HG03469 (cell line): Measurements from ENCODE around the gene SMAD7.

ENCODE experiments used
- ATAC-seq: cut with Tn5 transposase; IDR thresholded peaks from one replicate; pipeline ENCODE4 v1.9.1; 2021; ENCODE audit warnings: mild to moderate bottlenecking, moderate library complexity, moderate number of reproducible peaks; ENCODE audit not compliant: unreplicated experiment

The SMAD7 gene

DNA sequence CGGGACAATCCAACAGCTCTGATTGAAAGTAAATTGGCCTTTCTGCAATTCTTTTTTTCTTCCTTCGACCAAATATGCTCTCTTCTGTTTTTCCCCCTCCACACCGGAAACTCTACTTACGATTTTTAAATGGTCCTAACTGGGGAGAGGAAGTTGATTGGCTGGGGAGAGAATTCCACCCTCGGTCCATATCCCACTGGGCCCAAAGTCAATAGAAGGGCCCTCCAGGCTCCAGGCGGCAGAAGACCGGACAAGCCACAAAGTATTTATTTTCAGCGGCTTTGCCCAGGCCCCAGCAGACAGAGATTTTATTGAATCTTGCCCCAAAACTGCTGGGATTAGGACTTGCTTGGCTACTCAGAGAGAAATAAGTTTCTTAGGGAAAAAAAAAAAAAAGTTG, 37.1 kb upstream of the SMAD7 start:
- no peak for ATAC-seq

DNA sequence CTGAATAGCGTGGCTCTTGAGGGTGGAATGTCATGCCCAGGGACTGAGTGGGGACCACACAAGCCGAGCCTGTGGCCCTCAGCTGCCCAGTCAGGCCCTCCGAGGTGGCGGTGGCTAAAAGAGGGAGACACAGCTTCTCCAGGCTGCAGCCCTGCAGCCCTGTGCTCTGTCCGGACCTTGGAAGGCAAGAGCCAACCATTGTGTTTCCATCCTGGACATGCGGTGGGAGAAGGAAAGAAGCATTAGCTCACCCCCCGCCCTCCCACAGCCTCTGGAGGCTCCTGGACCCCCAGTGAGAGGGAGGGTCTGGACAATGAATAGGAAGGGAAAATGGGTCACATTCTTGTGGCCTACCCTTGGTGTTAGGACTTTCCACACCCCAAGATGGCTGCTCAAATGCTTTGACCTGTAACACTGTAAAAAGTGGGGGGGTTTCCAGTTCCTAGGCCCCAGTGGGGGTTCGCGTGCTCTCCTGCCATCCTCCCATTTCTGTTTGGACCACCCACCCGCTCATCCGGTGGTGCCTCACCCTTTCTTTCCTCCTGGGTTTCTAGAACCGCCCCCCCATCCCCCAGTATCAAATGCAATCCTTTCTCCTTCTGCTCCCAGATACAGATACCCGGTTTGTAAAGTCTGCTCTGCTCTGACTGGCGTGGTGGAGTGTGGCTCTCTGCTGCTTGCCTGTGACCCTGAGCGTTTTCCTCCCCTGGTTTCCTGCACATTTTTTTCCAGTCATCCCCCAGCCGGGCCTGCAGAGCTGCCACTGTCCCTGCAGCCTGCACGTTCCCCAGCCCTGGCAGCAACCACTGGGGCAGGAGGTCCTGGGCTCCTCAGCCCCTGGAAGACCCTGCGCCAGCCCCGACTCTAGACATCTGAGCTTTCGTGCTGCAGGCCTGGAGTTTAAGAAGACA, 36.3 kb upstream of the SMAD7 start:
- ATAC-seq, result no peak

DNA sequence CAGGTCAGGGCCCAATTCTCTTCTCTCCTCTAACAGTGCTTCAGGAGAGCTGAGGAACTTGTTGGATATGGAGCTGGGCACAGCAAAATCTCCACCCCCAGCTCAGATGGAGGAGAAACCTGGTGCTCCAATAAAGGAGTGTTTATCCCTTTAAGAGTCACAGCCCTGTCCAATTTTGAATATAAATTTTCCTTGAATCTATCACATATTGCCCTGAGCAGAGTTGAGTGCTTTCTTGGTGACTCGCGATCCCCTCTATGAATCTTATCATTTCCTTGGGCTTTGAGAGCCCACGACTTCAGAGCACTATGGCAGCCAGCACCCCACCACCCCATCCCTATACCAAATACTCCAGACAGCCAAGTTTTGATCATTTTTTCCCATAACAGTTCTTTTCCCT, 34.4 kb upstream of the SMAD7 start:
- no peak for ATAC-seq

DNA sequence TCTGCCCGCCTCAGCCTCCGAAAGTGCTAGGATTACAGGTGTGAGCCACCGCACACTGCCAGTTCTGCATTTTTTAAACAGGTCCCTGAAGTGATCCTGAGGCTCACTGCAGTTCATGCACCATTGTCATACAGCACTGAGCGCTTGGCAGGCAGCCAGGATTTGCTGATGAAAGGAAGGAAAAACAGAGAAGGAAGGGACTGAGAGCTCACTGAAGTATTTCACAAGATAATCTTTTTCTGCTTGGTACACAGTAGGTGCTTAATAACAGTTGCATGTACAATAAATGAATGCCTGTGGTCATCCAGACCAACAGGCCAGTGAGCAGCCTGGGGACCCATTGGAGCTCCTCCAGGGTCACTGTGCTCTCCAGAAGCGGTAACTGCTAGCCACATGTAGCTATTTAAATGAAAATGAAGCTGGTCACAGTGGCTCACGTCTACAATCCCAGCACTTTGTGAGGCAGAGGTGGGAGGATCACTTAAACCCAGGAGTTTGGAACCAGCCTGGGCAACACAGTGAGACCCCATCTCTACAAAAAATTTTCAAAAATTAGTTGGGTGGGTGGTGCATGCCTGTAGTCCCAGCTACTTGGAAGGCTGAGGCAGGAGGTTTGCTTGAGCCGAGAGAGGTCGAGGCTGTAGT, 33.1 kb upstream of the SMAD7 start:
- ATAC-seq, result no peak

DNA sequence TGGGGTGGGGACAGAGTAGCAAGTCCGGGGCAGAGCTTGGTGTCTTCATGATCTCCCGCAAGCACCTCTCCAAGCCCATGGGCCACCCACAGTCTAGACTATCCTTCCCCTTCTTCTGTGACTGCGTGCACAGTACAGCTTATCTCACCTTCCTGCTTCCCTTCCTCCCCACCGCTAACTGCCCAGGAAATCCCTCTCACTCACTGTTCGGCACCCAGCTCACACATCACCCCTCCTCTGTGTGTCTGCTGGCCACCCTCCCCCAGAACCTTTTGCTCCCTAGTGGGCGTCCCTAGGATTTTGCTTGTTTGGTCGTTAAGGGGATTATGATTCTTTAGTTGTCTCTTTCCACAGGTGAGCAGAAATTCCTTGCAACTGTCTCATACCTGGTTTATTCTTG, 31.5 kb upstream of the SMAD7 start:
- ATAC-seq, result no peak

DNA sequence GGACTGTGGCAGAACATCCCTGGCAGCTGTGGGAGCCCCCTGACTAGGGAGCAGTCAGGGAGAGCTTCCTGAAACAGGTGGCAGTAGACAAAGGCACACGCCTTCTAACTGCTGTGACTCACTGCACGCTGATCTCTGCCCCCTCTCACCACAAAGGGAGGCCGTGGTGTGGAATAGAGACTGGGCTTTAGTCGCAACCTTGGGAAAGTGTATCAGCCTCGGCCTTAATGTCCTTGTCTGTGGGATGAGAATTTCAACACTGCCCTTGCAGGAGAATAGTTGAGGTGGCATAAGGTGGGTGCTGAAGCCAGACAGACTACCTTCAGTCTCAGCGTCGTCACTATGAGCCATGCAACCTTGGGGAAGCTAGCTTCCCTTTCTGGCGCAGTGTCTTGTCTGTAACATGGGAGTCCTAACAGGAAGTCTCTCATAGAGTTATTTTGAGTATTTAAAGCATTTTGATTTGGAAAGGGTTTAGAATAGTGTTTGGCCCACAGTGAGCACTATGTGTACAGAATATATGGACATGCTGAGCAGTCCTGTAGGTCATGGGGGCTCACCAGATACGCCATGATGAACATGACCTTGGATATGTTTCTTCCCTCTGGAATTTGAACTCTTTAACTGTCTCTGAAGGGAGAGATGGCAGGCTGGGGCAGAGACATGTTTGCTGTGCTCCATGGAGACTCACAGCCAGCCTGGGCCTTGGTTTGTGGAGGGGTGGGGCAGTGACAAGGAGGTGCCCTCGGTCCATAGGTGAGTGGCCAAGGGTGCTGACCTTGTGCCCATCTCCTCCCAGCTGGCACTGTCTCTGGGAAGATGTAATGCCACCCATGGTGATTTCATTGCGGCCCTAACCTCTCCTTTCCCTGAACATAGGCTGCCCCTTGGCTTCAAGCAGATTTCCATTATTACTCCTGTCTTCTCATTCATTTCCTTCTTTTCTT, 29.5 kb upstream of the SMAD7 start:
- ATAC-seq, result no peak

DNA sequence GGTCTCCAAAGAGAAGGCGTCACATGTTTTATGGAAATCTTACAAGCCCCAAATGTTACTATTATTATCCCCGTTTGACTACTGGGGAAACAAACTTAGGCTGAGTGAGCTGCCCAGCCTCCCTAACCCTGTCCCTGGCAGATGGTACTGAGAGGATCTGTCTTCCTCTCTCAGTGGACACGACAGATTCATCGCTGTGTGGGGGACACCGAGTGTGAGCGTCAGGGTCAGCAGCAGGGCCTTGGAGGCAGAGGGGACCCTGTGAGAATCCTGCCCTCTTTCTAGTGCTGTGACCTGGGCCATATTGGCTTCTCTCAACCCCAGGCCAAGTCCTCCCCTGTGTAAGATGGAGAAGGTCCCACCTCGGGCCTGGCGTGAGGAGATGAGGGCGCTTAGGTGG, 27.1 kb upstream of the SMAD7 start:
- ATAC-seq, result no peak

DNA sequence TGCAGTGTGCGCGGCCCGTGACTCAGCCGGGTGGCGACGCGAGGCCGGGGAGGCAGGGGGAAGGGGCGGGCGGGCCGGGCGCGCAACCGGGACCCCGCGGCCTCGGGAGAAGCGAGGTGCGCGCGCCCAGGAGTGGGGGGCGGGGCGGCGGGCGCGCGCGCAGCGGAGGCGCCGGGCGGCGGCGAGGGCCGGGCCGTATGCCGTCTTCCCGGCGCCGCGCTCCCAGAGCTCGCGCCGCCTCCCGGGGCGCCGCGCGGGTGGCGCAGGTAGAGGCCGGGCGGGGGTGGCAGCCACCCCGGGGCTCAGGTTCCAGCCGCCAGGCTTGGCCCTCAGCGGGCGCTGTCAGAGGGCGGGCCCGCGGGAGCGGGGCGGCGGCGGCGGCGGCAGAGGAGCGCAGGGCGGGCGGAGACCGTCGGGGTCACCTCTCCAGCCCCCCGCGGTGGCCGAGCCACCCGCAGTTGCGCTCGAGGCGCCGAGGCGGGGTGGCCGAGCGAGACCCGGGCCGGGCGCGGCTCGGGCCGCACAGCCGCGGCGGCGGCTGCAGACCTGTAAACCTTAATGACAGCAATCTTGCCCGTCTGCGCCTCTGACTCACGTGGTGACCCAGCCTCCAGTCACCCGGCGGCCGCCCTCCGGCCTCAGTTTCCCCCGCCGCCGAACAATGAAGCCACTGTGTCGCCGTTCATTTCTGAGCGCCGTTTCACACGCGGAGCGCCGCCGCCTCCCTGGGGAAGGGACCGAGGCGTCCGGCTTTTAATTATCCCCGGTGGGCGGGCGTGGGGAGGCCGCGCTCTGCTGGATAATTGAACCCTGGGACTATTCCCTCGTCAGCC, 25.3 kb upstream of the SMAD7 start:
- ATAC-seq, result no peak

DNA sequence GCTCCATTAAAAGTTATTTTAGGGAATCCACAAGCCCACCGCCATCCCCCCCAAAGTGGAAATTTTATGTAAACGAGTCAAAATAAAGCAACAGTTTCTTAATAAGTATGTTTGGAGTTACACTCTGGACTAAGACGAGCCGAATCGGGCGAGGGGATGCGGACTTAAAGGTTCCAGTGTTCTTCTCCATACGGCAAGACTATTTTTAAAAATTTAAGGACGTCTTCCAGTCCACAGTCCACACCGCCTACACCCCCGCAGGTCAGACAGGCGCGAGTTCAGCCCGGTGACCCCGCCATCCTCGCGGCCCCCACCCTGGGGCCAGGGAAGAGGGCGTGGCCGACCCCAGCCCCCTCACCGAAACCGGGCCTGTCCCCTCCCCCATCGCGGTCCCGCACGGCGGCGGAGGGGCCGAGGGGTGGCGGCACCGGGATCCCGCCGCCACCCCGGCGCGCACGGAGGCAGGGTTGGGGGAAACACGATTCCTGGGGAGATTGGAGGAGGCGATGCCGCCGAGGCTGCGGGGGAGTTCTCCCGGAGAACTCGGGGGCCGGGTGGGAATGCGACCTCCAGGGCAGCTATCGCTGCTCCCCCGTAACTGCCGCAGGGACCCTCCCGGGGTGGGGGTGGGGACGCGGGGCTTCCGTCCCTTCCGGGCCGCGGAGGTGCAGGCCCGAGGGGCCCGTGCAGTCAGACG, 24.5 kb upstream of the SMAD7 start:
- no peak for ATAC-seq

DNA sequence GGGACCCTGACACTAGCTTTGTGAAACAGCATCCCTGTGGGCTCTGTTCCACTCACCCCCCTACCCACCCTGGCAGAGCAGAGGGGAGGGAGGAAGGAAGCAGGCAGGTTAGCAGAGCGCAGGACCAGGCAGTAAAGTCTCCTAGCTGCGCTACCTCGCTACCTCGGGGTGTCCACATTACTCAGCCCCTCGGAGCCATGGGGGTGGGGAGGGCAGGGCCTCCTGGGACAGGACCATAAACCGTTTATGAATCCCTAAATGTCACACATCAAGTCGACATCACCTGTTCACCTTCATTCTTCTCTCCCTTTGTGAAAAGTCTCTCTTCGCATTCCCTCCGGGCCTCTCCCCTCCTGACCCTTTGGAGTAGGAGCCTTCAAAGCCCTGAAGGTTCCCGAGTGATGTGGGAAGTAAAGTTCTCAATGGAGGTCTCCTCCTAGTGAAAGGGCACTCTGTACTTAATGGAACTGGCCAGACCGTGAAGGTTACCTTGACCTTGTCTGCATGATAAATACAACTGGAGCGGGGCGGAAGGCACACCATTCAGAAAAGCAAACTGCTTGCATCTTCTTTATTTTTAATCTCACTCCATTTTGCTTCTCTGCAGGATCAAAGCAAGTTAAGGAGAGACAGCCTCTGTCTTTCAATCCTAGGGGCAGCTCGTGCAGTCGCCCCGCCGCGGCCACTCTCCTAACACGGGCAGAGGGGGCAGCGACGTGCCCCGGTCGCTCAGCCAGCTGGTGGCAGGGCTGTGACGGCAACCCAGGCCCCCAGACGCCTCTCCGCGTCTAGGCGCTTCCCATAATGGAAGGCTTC, 23.7 kb upstream of the SMAD7 start:
- ATAC-seq, result no peak

DNA sequence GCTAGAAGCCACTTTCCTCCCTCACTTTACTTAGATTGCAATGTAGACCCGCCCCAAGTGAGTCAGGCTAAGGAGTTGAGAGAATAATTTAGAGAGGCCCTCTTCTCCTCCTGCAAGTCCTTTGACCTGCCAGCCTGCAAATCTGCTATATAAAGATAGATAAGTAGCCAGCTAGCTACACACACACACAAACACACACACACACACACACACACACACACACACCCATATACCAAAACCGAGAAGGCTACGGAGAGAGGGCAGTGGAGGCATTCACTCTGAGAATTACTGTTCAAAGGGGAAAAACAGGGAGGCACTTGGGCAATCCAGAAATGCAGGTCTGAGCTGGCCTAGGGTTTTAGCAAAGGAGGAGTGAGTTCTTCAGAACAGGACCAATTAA, 23.0 kb upstream of the SMAD7 start:
- no peak for ATAC-seq

DNA sequence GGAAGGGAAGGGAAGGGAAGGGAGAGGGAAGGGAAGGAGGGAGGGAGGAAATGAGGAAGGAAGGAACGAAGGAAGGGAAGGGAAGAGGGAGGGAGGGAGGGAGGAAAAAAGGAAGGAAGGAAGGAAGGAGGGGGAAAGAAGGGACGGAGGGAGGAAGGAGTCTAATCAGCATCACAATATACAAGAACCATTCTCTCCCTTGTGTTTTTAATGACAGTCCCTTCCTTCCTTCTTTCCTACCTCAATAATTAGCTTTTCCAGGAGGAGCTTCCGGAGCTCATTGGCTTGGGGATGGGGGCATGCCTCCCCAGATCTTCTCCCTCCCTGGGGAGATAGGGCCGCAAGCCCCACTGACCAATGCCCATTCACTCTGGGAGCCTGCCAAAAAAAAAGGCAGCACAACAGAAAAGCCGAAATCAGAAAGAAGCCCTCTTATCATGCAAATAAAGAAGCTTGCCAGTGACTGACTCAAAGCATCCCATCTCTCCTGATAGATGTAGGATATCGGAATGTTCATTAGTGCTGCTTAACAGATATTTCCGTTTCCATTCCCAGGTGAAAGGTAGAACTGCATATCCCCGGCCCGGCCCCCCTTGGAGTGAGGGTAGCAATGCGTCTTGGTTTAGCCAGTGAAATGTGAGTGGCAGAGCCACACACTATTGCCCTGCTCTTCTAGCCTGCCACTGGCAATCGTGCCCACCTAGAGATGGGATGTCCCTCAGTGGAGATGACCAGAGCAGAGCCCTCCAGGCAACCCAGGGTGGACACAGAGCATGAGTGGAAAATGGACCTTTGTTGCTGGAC, 17.8 kb upstream of the SMAD7 start:
- ATAC-seq, result no peak

DNA sequence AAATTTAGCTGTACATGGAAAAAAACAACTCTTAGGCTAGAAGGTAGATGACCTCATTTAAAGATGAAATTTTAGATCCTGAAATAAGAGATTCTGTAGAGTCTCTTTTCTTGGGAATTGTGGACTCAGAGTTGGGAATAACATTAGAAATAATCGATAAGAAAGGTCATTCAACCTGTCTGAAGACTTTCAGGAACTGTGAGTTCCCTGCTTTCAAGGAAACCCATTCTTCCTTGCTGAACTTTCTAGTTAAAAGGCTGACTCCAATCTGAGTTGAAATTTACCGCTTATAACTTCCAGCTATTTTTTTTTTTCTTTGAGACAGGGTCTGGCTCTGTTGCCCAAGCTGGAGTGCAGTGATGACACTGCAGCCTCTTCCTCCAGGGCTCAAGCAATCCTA, 16.8 kb upstream of the SMAD7 start:
- ATAC-seq, result no peak

DNA sequence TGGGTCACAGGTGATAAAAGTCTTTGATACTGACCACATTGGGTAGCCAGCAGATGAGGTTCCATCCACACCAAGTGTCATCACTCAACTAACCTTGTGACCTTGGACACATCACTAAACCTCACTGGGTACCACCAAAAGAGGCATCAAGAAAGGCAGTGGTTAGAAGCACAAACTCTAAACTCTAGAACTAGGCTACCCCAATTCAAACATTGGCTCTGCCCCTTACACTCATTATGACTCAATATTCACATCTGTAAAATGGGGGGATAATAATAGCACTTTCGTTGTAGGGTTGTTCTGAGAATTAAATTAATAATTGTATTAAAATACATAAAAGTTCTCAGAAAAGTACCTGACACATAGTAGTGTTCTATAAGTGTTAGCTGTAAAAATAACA, 15.8 kb upstream of the SMAD7 start:
- ATAC-seq, result no peak

DNA sequence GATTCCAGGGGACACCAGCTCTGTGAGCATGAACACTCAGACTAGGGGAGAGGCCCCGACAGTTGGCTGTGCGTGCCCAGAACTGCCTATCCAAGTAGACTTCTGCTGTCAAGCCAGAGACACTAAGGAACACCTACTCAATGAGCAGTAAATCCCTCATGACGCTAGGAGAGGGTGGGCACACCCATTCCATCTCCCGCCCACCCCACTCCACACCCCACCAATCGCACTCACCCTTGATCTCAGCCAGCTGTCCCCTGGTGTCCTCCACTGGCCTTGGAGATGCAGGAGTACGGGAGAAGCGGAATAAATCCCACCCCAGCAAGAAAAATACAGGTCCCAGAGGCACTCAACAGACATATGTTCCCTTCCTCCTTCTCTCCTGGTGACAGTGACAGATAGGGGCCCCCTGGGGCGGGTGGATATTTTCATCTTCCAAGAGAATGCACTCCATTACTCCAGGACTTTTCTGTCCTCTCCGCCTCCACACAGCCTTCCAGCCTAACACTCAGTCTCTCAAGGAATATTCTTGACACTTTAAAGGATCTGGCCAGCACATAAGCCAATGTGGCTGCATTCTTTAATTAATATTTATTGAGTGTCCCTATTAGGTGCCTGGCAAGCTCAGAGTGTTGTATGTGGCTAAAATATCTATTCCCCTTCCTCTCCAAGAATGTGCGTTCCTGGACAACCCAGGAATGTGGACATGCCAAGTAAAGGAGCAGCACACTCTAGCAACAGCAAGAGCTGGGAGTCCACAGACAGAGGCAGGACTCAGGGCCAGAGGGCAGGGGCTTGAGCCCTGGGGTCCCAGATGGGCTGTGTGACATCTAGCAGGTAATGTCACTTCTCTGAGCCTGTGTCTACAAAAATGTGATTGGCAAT, 13.1 kb upstream of the SMAD7 start:
- no peak for ATAC-seq

DNA sequence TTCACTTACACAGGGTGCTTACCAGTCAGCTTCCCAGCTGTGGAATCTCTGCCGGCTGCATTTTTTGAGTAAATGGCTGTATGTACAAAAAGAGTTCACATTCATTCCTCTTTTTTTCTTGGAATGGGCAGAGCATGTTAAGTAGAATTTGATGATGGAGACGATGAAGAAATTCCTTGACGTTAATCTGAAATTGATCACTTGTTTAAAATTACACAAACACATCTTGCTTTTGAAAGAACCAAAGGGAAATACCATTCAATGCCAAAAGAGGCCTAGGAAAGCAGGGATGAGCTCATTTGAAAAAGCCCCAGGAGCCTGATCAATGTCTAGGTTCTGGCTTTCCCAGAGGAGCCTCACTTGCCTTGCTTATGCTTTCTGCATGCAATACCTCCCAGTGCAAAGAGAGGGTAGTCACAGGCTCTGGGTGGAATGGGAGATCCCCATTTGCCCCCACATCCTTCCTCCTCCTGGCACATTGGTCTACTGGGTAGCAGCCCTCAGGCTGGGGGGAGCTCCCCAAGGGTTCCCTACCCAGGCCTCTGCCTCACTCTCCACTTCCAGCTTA, 12.3 kb upstream of the SMAD7 start:
- ATAC-seq, result no peak
